GM12878 (cell line): Measurements from ENCODE around the gene CDYL2. TPM values are rescaled to one million over a fixed set of nuclear protein-coding genes. Genes with fewer than 3 reads are reported as not detected.

Experiments used
- ATAC-seq: fragments of 200-7000 bp; cut with Tn5 transposase; 3 replicates; pipeline ENCODE4 v1.9.1; 2020; ENCODE audit warnings: mild to moderate bottlenecking, moderate library complexity
- BruUV-seq: library from RNA; stranded (reverse); fragments of 400-500 nt; replicated peaks from 2 replicates; lab custom pipeline; 2021; lab: Mats Ljungman, UMichigan
- CTCF ChIA-PET: fragments of 300-600 bp; sonication (Branson Sonifier 250); formaldehyde crosslinking; extraction: SDS; loops from one replicate; lab custom pipeline; 2021; ENCODE audit warnings: inconsistent platforms; lab: Yijun Ruan, JAX
- POLR2A ChIA-PET: fragments of 350-600 bp; formaldehyde crosslinking; extraction: SDS; loops from one replicate; lab custom pipeline; 2021; ENCODE audit warnings: inconsistent platforms; lab: Charles Lee
- RAD21 ChIA-PET: fragments of 300-600 bp; sonication (Branson Sonifier 250); formaldehyde crosslinking; loops from one replicate; lab custom pipeline; 2023; ENCODE audit warnings: antibody characterized with exemption; ENCODE audit not compliant: unreplicated experiment; lab: Charles Lee
- SMC1A ChIA-PET: fragments of 300-600 bp; sonication (Branson Sonifier 250); formaldehyde crosslinking; loops from one replicate; lab custom pipeline; 2023; ENCODE audit not compliant: unreplicated experiment, uncharacterized antibody; lab: Charles Lee
- DNase-seq: peaks from one replicate; pipeline ENCODE4 v3.0.0-alpha.2; 2011; ENCODE audit warnings: low read depth, low spot score
- FAIRE-seq: peaks from 3 replicates; lab custom pipeline; 2011; peaks lifted over from hg19 to GRCh38; lab: Jason Lieb, UNC
- H2AFZ ChIP-seq: 2 replicates; pipeline ENCODE4 v1.6.0; 2011; ENCODE audit warnings: low read depth, low read length, control low read depth; ENCODE audit not compliant: control insufficient read depth
- H3K27ac ChIP-seq: 2 replicates; pipeline ENCODE4 v1.5.1; 2011; ENCODE audit warnings: control low read depth; ENCODE audit not compliant: control insufficient read depth, insufficient read depth
- H3K27me3 ChIP-seq, 2 experiments: replicated peaks in 1 of 2; 2 replicates each; pipeline versions ENCODE4 v1.6.0 to v1.6.1; 2011; ENCODE audit warnings: low read length in 1 of 2; ENCODE audit not compliant: control insufficient read depth in 2 of 2, insufficient read depth in 2 of 2
- H3K36me3 ChIP-seq, 2 experiments: 2 replicates each; pipeline ENCODE4 v1.5.1; 2011; ENCODE audit warnings: low read length in 1 of 2; ENCODE audit not compliant: control insufficient read depth in 2 of 2, insufficient read depth in 2 of 2
- H3K4me1 ChIP-seq: 2 replicates; pipeline ENCODE4 v1.6.1; 2011; ENCODE audit warnings: mild to moderate bottlenecking, low read length, moderate library complexity, mixed read lengths; ENCODE audit not compliant: control insufficient read depth, insufficient read depth
- H3K4me2 ChIP-seq: 2 replicates; pipeline ENCODE4 v1.6.0; 2011; ENCODE audit warnings: control low read depth; ENCODE audit not compliant: control insufficient read depth, insufficient read depth
- H3K4me3 ChIP-seq: fragments of 200-600 bp; sonication (generic); 2 replicates; pipeline ENCODE4 v1.5.1; 2016
- H3K79me2 ChIP-seq: 2 replicates; pipeline ENCODE4 v1.6.0; 2011; ENCODE audit warnings: low read length; ENCODE audit not compliant: control insufficient read depth, insufficient read depth
- H3K9ac ChIP-seq: 2 replicates; pipeline ENCODE4 v1.8.0; 2011; ENCODE audit warnings: low read length, control low read depth, mixed read lengths; ENCODE audit not compliant: control insufficient read depth, insufficient read depth
- H3K9me3 ChIP-seq: replicated peaks from 3 replicates; pipeline ENCODE4 v1.5.1; 2011; ENCODE audit warnings: mild to moderate bottlenecking, low read length; ENCODE audit not compliant: control insufficient read depth, insufficient read depth
- H4K20me1 ChIP-seq: 2 replicates; pipeline ENCODE4 v1.6.0; 2011; ENCODE audit not compliant: control insufficient read depth, insufficient read depth
- BMI1 ChIP-seq: fragments of 450-650 bp; IDR thresholded peaks from 2 replicates; pipeline ENCODE4 v1.6.1; 2016; ENCODE audit warnings: mild to moderate bottlenecking, moderate library complexity, borderline replicate concordance
- CBX3 ChIP-seq: fragments of 200-600 bp; sonication (generic); IDR thresholded peaks from 2 replicates; pipeline ENCODE4 v1.6.1; 2016; ENCODE audit warnings: low read depth, borderline replicate concordance
- CBX5 ChIP-seq: sonication (generic); IDR thresholded peaks from 2 replicates; pipeline ENCODE4 v1.6.1; 2016; ENCODE audit warnings: low read depth, moderate library complexity, mild to moderate bottlenecking, inconsistent platforms
- CHD1 ChIP-seq: IDR thresholded peaks from 2 replicates; pipeline ENCODE4 v1.6.1; 2012; ENCODE audit warnings: low read depth, low read length, improper control_type of control experiment
- CHD4 ChIP-seq: fragments of 200-600 bp; sonication (generic); IDR thresholded peaks from 2 replicates; pipeline ENCODE4 v1.6.1; 2016; ENCODE audit warnings: mild to moderate bottlenecking
- EP300 ChIP-seq, 2 experiments: fragments of 150-350 bp in 1 of 2; IDR thresholded peaks; 2 replicates each; pipeline ENCODE4 v1.6.1; 2011 to 2012; ENCODE audit warnings: low read depth in 2 of 2, low read length in 2 of 2, borderline replicate concordance in 1 of 2, improper control_type of control experiment in 1 of 2, inconsistent platforms in 1 of 2; ENCODE audit not compliant: control insufficient read depth in 1 of 2
- IKZF2 ChIP-seq, 2 experiments: fragments of 450-650 bp; IDR thresholded peaks; 2 replicates each; pipeline ENCODE4 v1.6.1; 2017; ENCODE audit warnings: mild to moderate bottlenecking in 2 of 2, moderate library complexity in 2 of 2
- MTA3 ChIP-seq: IDR thresholded peaks from 2 replicates; pipeline ENCODE4 v1.6.1; 2012; ENCODE audit warnings: low read length, inconsistent platforms, borderline replicate concordance
- NFXL1 ChIP-seq: fragments of 450-650 bp; IDR thresholded peaks from 2 replicates; pipeline ENCODE4 v1.6.1; 2017; ENCODE audit warnings: antibody characterized with exemption, mild to moderate bottlenecking, borderline replicate concordance
- NRF1 ChIP-seq: conservative IDR thresholded peaks from 2 replicates; pipeline ENCODE4 v1.6.1; 2011; ENCODE audit warnings: mild to moderate bottlenecking, low read depth, low read length, improper control_type of control experiment
- POLR2AphosphoS5 ChIP-seq: IDR thresholded peaks from 2 replicates; pipeline ENCODE4 v1.6.1; 2011; ENCODE audit warnings: mild to moderate bottlenecking, low read length, inconsistent platforms
- SMAD1 ChIP-seq: fragments of 450-650 bp; IDR thresholded peaks from 2 replicates; pipeline ENCODE4 v1.6.1; 2018; ENCODE audit warnings: mild to moderate bottlenecking, low read depth; ENCODE audit not compliant: partially characterized antibody
- SREBF2 ChIP-seq: IDR thresholded peaks from 2 replicates; pipeline ENCODE4 v1.6.1; 2012; ENCODE audit warnings: mild to moderate bottlenecking, low read length
- YY1 ChIP-seq: IDR thresholded peaks from 2 replicates; pipeline ENCODE4 v1.6.1; 2011; ENCODE audit warnings: low read depth, mild to moderate bottlenecking, low read length
- WGBS: methylation state at CpG from one replicate; pipeline ENCODE4 v1.1.6; 2016; ENCODE audit warnings: low lambda C conversion rate; ENCODE audit not compliant: insufficient replicate concordance, insufficient coverage; ENCODE audit errors: missing lambda C conversion rate; 5-methylcytosine and 5-hydroxymethylcytosine counted together
- in situ Hi-C: fragments of 300-500 bp; cut with MboI; formaldehyde crosslinking; loops from 9 replicates; pipeline ENCODE4 v1.14.3; 2018; ENCODE audit warnings: mixed read lengths
- intact Hi-C: fragments of 100-400 bp; cut with micrococcal nuclease; formaldehyde crosslinking; loops from one replicate; pipeline ENCODE4 v1.14.2; 2022; ENCODE audit not compliant: unreplicated experiment
- polyA plus RNA-seq, 11 experiments: library from polyadenylated mRNA; depleted of rRNA in 4 of 11; unstranded in 6 of 11; stranded (reverse) in 5 of 11; fragments of >200 nt; fragmentation: Nextera tagmentation in 4 of 11; fragmentation: Illumina TruSeq in 1 of 11; extraction: Ambion mirVana in 4 of 11; extraction: Trizol in 1 of 11; gene quantifications; 1 replicate in 1 of 11; 2 replicates in 10 of 11; pipeline versions ENCODE4 v1.2.1 to v1.2.3, GENCODE V29; 2011 to 2016; ENCODE audit warnings: inconsistent platforms in 2 of 11, missing spikeins in 2 of 11, low read depth in 1 of 11
- total RNA-seq, 4 experiments: library from RNA; depleted of rRNA in 3 of 4; stranded (reverse); fragments of >200 nt in 3 of 4; fragmentation: Illumina TruSeq in 1 of 4; extraction: Trizol in 1 of 4; gene quantifications; 2 replicates each; pipeline versions ENCODE4 v1.2.1 to v1.2.3, GENCODE V29; 2013 to 2021
- TF ChIP-seq, protein P1 (sequence below): fragments of 450-650 bp; IDR thresholded peaks from 2 replicates; pipeline ENCODE4 v1.6.1; 2016; ENCODE audit warnings: mild to moderate bottlenecking
- TF ChIP-seq, protein P2 (sequence below): fragments of 450-650 bp; formaldehyde crosslinking; IDR thresholded peaks from 2 replicates; pipeline ENCODE4 v1.5.0; 2022; ENCODE audit warnings: mild to moderate bottlenecking, missing genetic modification characterization
- TF ChIP-seq, protein P3 (sequence below): fragments of 450-650 bp; IDR thresholded peaks from 2 replicates; pipeline ENCODE4 v1.6.1; 2018; ENCODE audit warnings: borderline replicate concordance, mild to moderate bottlenecking; ENCODE audit not compliant: partially characterized antibody

CDYL2 gene
- total and polyA plus RNA-seq, 10 of the 15 experiments (the other 5 are each of a cell fraction or from before 2014, with no cell fraction given): 0.27 to 22.9 (median 3.9) TPM

DNA sequence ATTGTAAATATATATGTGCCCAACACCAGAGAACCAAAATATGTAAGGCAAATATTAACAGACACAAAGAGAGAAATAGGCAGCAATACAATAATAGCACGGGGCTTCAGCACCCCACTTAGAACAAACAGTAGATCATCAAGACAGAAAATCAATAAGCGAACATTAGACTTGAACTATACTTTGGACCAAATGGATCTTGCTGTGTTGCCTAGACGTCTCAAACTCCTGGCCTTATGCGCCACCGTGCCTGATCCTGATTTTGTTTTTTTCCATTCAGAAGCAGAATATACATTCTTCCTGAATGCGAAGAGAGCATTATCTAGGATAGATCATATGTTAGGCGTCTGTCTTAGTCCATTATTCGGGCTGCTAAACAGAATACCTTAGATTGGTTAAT is 41.9 kb upstream of the CDYL2 start:
- Histone ChIP-seq H2AFZ (no peak overlapping the region), H3K36me3 (no peaks in the 10 kb centered on the region), H3K27ac (no peak overlapping the region), H3K79me2 (no peaks in the 10 kb centered on the region), H3K9ac (no peak overlapping the region), H4K20me1 (no peaks in the 10 kb centered on the region), H3K4me2 (no peak overlapping the region), H3K4me1 (no peaks in the 10 kb centered on the region), H3K9me3 (no peaks in the 10 kb centered on the region; the same call in 2 of the 3 replicates), H3K27me3 (no peaks in the 10 kb centered on the region), H3K4me3 (no peak overlapping the region)
- POLR2A ChIA-PET: no interaction called here
- DNase-seq: no peak
- RAD21 ChIA-PET: no interaction called here
- CTCF ChIA-PET: interaction anchor here (0.6 to 1.3 kb wide), 2 partner anchors 9 to 1202 kb away, joined by 3 to 4 read pairs; no protein-coding TSS in a partner anchor
- ATAC-seq: no peak
- SMC1A ChIA-PET: interaction anchor here (0.7 kb wide), 1 partner anchor 15 kb away, joined by 3 read pairs; no protein-coding TSS in a partner anchor
- in situ Hi-C loops: loop anchor here (25.0 kb wide), 1 partner anchor 309 kb away; the partner anchor contains the start of gene DYNLRB2
- no TSS peak for BruUV-seq
- TF ChIP-seq BMI1 (no peak), EP300 (IDR thresholded peaks at IDR 0.05; ENCODE audit: borderline replicate concordance in 1 of 2, control insufficient read depth in 1 of 2, low read depth in 2 of 2, low read length in 2 of 2) (no peak), NRF1 (no peak), NFXL1 (no peak), CBX3 (no peak), POLR2AphosphoS5 (no peak), MTA3 (no peak), CHD4 (no peak), SREBF2 (no peak), CBX5 (no peak), CHD1 (no peak), SMAD1 (no peak), YY1 (no peak), IKZF2 (IDR thresholded peaks at IDR 0.05) (no peak)
- TF ChIP-seq, protein P1, sequence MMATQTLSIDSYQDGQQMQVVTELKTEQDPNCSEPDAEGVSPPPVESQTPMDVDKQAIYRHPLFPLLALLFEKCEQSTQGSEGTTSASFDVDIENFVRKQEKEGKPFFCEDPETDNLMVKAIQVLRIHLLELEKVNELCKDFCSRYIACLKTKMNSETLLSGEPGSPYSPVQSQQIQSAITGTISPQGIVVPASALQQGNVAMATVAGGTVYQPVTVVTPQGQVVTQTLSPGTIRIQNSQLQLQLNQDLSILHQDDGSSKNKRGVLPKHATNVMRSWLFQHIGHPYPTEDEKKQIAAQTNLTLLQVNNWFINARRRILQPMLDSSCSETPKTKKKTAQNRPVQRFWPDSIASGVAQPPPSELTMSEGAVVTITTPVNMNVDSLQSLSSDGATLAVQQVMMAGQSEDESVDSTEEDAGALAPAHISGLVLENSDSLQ: no peak
- TF ChIP-seq, protein P2, sequence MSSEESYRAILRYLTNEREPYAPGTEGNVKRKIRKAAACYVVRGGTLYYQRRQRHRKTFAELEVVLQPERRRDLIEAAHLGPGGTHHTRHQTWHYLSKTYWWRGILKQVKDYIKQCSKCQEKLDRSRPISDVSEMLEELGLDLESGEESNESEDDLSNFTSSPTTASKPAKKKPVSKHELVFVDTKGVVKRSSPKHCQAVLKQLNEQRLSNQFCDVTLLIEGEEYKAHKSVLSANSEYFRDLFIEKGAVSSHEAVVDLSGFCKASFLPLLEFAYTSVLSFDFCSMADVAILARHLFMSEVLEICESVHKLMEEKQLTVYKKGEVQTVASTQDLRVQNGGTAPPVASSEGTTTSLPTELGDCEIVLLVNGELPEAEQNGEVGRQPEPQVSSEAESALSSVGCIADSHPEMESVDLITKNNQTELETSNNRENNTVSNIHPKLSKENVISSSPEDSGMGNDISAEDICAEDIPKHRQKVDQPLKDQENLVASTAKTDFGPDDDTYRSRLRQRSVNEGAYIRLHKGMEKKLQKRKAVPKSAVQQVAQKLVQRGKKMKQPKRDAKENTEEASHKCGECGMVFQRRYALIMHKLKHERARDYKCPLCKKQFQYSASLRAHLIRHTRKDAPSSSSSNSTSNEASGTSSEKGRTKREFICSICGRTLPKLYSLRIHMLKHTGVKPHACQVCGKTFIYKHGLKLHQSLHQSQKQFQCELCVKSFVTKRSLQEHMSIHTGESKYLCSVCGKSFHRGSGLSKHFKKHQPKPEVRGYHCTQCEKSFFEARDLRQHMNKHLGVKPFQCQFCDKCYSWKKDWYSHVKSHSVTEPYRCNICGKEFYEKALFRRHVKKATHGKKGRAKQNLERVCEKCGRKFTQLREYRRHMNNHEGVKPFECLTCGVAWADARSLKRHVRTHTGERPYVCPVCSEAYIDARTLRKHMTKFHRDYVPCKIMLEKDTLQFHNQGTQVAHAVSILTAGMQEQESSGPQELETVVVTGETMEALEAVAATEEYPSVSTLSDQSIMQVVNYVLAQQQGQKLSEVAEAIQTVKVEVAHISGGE (CRISPR knock-in tag): no peak
- TF ChIP-seq, protein P3, sequence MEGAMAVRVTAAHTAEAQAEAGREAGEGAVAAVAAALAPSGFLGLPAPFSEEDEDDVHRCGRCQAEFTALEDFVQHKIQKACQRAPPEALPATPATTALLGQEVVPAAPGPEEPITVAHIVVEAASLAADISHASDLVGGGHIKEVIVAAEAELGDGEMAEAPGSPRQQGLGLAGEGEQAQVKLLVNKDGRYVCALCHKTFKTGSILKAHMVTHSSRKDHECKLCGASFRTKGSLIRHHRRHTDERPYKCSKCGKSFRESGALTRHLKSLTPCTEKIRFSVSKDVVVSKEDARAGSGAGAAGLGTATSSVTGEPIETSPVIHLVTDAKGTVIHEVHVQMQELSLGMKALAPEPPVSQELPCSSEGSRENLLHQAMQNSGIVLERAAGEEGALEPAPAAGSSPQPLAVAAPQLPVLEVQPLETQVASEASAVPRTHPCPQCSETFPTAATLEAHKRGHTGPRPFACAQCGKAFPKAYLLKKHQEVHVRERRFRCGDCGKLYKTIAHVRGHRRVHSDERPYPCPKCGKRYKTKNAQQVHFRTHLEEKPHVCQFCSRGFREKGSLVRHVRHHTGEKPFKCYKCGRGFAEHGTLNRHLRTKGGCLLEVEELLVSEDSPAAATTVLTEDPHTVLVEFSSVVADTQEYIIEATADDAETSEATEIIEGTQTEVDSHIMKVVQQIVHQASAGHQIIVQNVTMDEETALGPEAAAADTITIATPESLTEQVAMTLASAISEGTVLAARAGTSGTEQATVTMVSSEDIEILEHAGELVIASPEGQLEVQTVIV: no peak
- WGBS: 49% methylated on average over 8 of the region's 8 CpGs
- no peak for FAIRE-seq
- intact Hi-C loops: no loop called here
